H1 (cell line): Measurements from ENCODE around the gene DYSF. TPM values are rescaled to one million over a fixed set of nuclear protein-coding genes. Genes with fewer than 3 reads are reported as not detected.

Experiments used
- CTCF ChIA-PET: fragments of 300-600 bp; sonication (Branson Sonifier 250); formaldehyde crosslinking; loops from one replicate; lab custom pipeline; 2021; ENCODE audit not compliant: partially characterized antibody; lab: Charles Lee
- POLR2A ChIA-PET: fragments of 300-600 bp; sonication (Branson Sonifier 250); formaldehyde crosslinking; loops from one replicate; lab custom pipeline; 2021; ENCODE audit warnings: inconsistent platforms; ENCODE audit not compliant: partially characterized antibody; lab: Charles Lee
- DNase-seq, 2 experiments: peaks; one replicate each; pipeline versions ENCODE4 v3.0.0 to v3.0.0-alpha.2; 2010 to 2022; ENCODE audit warnings: low spot score in 2 of 2, low read depth in 1 of 2, mixed read lengths in 1 of 2
- FAIRE-seq: peaks from 2 replicates; lab custom pipeline; 2011; peaks lifted over from hg19 to GRCh38; lab: Jason Lieb, UNC
- H2AFZ ChIP-seq: 2 replicates; pipeline ENCODE4 v1.8.1; 2012; ENCODE audit warnings: low read length, inconsistent platforms
- H2AK5ac ChIP-seq: 2 replicates; pipeline ENCODE4 v1.6.1; 2013; ENCODE audit warnings: low read depth, low read length
- H2BK120ac ChIP-seq: replicated peaks from 2 replicates; pipeline ENCODE3; 2013; ENCODE audit warnings: low read depth, low read length, inconsistent platforms
- H2BK12ac ChIP-seq: 2 replicates; pipeline ENCODE4 v1.6.1; 2013; ENCODE audit warnings: low read depth, low read length
- H2BK15ac ChIP-seq: 2 replicates; pipeline ENCODE4 v1.6.1; 2013; ENCODE audit warnings: low read length
- H2BK20ac ChIP-seq: 2 replicates; pipeline ENCODE4 v1.6.1; 2013; ENCODE audit warnings: low read length
- H2BK5ac ChIP-seq: 2 replicates; pipeline ENCODE4 v1.6.1; 2013; ENCODE audit warnings: low read depth, low read length
- H3K14ac ChIP-seq: 2 replicates; pipeline ENCODE4 v1.6.1; 2013; ENCODE audit warnings: inconsistent platforms; ENCODE audit not compliant: insufficient read length
- H3K18ac ChIP-seq: 2 replicates; pipeline ENCODE4 v1.6.1; 2013; ENCODE audit warnings: low read length; ENCODE audit errors: extremely low read depth
- H3K23ac ChIP-seq: 2 replicates; pipeline ENCODE4 v1.6.1; 2013; ENCODE audit warnings: inconsistent platforms; ENCODE audit not compliant: insufficient read length
- H3K23me2 ChIP-seq: 2 replicates; pipeline ENCODE4 v1.6.1; 2013; ENCODE audit warnings: low read depth, low read length
- H3K27ac ChIP-seq: 2 replicates; pipeline ENCODE4 v1.6.1; 2011; ENCODE audit warnings: low read depth, low read length, inconsistent platforms
- H3K27me3 ChIP-seq, 4 experiments: replicated peaks in 1 of 4; 1 replicate in 1 of 4; 2 replicates in 3 of 4; pipeline versions ENCODE4 v1.6.1 to v1.8.1; 2011 to 2013; ENCODE audit warnings: low read length in 3 of 4, mild to moderate bottlenecking in 3 of 4, inconsistent platforms in 2 of 4, mixed read lengths in 2 of 4, moderate library complexity in 1 of 4; ENCODE audit not compliant: control insufficient read depth in 3 of 4, insufficient read depth in 3 of 4; ENCODE audit errors: extremely low read depth in 1 of 4
- H3K36me3 ChIP-seq, 4 experiments: 2 replicates each; pipeline versions ENCODE4 v1.6.1 to v1.8.1; 2011 to 2013; ENCODE audit warnings: mild to moderate bottlenecking in 4 of 4, low read length in 3 of 4, moderate library complexity in 2 of 4, control low read depth in 1 of 4, inconsistent platforms in 1 of 4; ENCODE audit not compliant: insufficient read depth in 4 of 4, control insufficient read depth in 2 of 4
- H3K4ac ChIP-seq: replicated peaks from 2 replicates; pipeline ENCODE3; 2013; ENCODE audit warnings: low read length, low read depth, mixed read lengths, inconsistent platforms; ENCODE audit not compliant: insufficient read length
- H3K4me1 ChIP-seq, 4 experiments: replicated peaks in 1 of 4; 1 replicate in 1 of 4; 2 replicates in 3 of 4; pipeline versions ENCODE4 v1.6.1 to v1.8.1; 2011 to 2013; ENCODE audit warnings: low read length in 3 of 4, inconsistent platforms in 2 of 4, mixed read lengths in 1 of 4; ENCODE audit not compliant: insufficient read depth in 4 of 4, control insufficient read depth in 3 of 4
- H3K4me2 ChIP-seq, 2 experiments: 2 replicates each; pipeline versions ENCODE4 v1.6.1 to v1.8.1; 2011 to 2013; ENCODE audit warnings: low read depth in 2 of 2, low read length in 2 of 2, control low read depth in 1 of 2, inconsistent platforms in 1 of 2, mild to moderate bottlenecking in 1 of 2; ENCODE audit not compliant: insufficient read depth in 1 of 2
- H3K4me3 ChIP-seq, 4 experiments: fragments of 200-600, 300-600 bp in 1 of 4; sonication (generic), shearing (Covaris generic), sonication (Bioruptor Twin) in 1 of 4; 2 replicates each; pipeline versions ENCODE4 v1.5.1 to v1.8.1; 2011 to 2016; ENCODE audit warnings: low read length in 4 of 4, low read depth in 3 of 4, control low read depth in 2 of 4, inconsistent platforms in 2 of 4, mild to moderate bottlenecking in 2 of 4, mixed read lengths in 1 of 4, moderate library complexity in 1 of 4; ENCODE audit not compliant: insufficient read depth in 2 of 4; ENCODE audit errors: extremely low read depth in 1 of 4
- H3K56ac ChIP-seq: replicated peaks from 2 replicates; pipeline ENCODE3; 2013; ENCODE audit warnings: low read depth, mild to moderate bottlenecking, mixed read lengths, low read length, inconsistent platforms; ENCODE audit not compliant: insufficient read length
- H3K79me1 ChIP-seq: 2 replicates; pipeline ENCODE4 v1.6.1; 2013; ENCODE audit warnings: low read depth, low read length, control low read depth
- H3K79me2 ChIP-seq, 2 experiments: 2 replicates each; pipeline versions ENCODE4 v1.6.1 to v1.8.1; 2012 to 2013; ENCODE audit warnings: low read length in 2 of 2, mild to moderate bottlenecking in 2 of 2, inconsistent platforms in 1 of 2; ENCODE audit not compliant: insufficient read depth in 2 of 2, control insufficient read depth in 1 of 2
- H3K9ac ChIP-seq, 4 experiments: replicated peaks in 1 of 4; 1 replicate in 1 of 4; 2 replicates in 3 of 4; pipeline versions ENCODE4 v1.6.1 to v1.8.1; 2011 to 2013; ENCODE audit warnings: low read depth in 3 of 4, low read length in 3 of 4, control low read depth in 2 of 4, mild to moderate bottlenecking in 2 of 4, moderate library complexity in 2 of 4, inconsistent platforms in 1 of 4; ENCODE audit errors: extremely low read depth in 1 of 4
- H3K9me3 ChIP-seq, 2 experiments: 2 replicates each; pipeline versions ENCODE4 v1.6.1 to v1.8.1; 2012 to 2013; ENCODE audit warnings: mild to moderate bottlenecking in 2 of 2, moderate library complexity in 2 of 2, control low read depth in 1 of 2, inconsistent platforms in 1 of 2, low read depth in 1 of 2, low read length in 1 of 2, mixed read lengths in 1 of 2; ENCODE audit not compliant: insufficient read depth in 2 of 2
- H4K20me1 ChIP-seq, 2 experiments: replicated peaks in 1 of 2; 2 replicates each; pipeline versions ENCODE3 to v1.8.1; 2011 to 2013; ENCODE audit warnings: inconsistent platforms in 2 of 2, low read length in 2 of 2, mild to moderate bottlenecking in 1 of 2; ENCODE audit not compliant: insufficient read depth in 2 of 2, control insufficient read depth in 1 of 2
- H4K5ac ChIP-seq: 2 replicates; pipeline ENCODE4 v1.6.1; 2013; ENCODE audit warnings: low read length, low read depth, mixed read lengths, inconsistent platforms; ENCODE audit not compliant: insufficient read length
- H4K8ac ChIP-seq: 2 replicates; pipeline ENCODE4 v1.8.0; 2013; ENCODE audit warnings: mild to moderate bottlenecking, moderate library complexity, low read length, inconsistent platforms; ENCODE audit not compliant: insufficient read depth; ENCODE audit errors: extremely low read depth
- H4K91ac ChIP-seq: replicated peaks from 2 replicates; pipeline ENCODE3; 2013; ENCODE audit warnings: low read length, mixed read lengths, inconsistent platforms; ENCODE audit not compliant: insufficient read length
- EGR1 ChIP-seq: IDR thresholded peaks from 2 replicates; pipeline ENCODE4 v1.6.1; 2011; ENCODE audit warnings: low read depth, low read length, borderline replicate concordance
- POLR2AphosphoS5 ChIP-seq: IDR thresholded peaks from 2 replicates; pipeline ENCODE4 v1.6.1; 2011; ENCODE audit warnings: low read depth, low read length
- SP2 ChIP-seq: IDR thresholded peaks from 2 replicates; pipeline ENCODE4 v1.6.1; 2012; ENCODE audit warnings: mild to moderate bottlenecking, low read length, inconsistent platforms
- SRF ChIP-seq: IDR thresholded peaks from 2 replicates; pipeline ENCODE4 v1.6.1; 2011; ENCODE audit warnings: mild to moderate bottlenecking, low read depth, low read length, moderate library complexity
- TCF12 ChIP-seq: IDR thresholded peaks from 2 replicates; pipeline ENCODE4 v1.6.1; 2011; ENCODE audit warnings: low read depth, mild to moderate bottlenecking, low read length
- TEAD4 ChIP-seq: IDR thresholded peaks from 2 replicates; pipeline ENCODE4 v1.6.1; 2012; ENCODE audit warnings: low read depth, low read length, inconsistent platforms, mixed read lengths
- WGBS, 2 experiments: shearing (Covaris generic) in 1 of 2; methylation state at CpG; one replicate each; pipeline versions ENCODE4 v1.1.6 to v1.1.7; 2013 to 2015; ENCODE audit warnings: low lambda C conversion rate in 2 of 2, mixed read lengths in 2 of 2, inconsistent platforms in 1 of 2, low coverage in 1 of 2, missing lambda C conversion rate in 1 of 2; ENCODE audit not compliant: insufficient replicate concordance in 2 of 2, insufficient coverage in 1 of 2, insufficient read length in 1 of 2; ENCODE audit errors: extremely low coverage in 1 of 2, missing lambda C conversion rate in 1 of 2; 5-methylcytosine and 5-hydroxymethylcytosine counted together
- polyA plus RNA-seq, 7 experiments: library from polyadenylated mRNA; depleted of rRNA in 3 of 7; stranded (reverse) in 5 of 7; unstranded in 2 of 7; fragments of >200 nt in 5 of 7; fragments of 200-250 nt in 2 of 7; gene quantifications; 1 replicate in 5 of 7; 2 replicates in 1 of 7; 4 replicates in 1 of 7; pipeline versions ENCODE4 v1.2.1 to v1.2.3, GENCODE V29; 2011 to 2013; ENCODE audit warnings: missing spikeins in 2 of 7, mixed read lengths in 2 of 7
- total RNA-seq: library from RNA; stranded (reverse); fragmentation: NEBNext Ultra II Directional; extraction: Animal tissue kit (Norgen Biotek cat#: 25700); gene quantifications from 2 replicates; pipeline ENCODE4 v1.2.1, GENCODE V29; 2021

DYSF gene
- total and polyA plus RNA-seq, 2 of the 8 experiments (the other 6 are each of a cell fraction or from before 2014, with no cell fraction given) = 5.8 to 7.1 TPM

GRCh38 chr2:71496156-71496770 is 42.9 kb downstream of the DYSF start:
- no peak overlapping the region for H4K91ac ChIP-seq
- H3K14ac ChIP-seq = no peak overlapping the region
- no peak overlapping the region for H2BK5ac ChIP-seq
- H2BK12ac ChIP-seq = no peak overlapping the region; the same call in 1 of the 2 replicates
- H2BK20ac ChIP-seq = no peak overlapping the region
- ChIA-PET POLR2A (no interaction called here), CTCF (interaction anchor here (1.0 to 2.2 kb wide), 9 partner anchors 9 to 58 kb away, joined by 3 to 15 read pairs (median 4); no protein-coding TSS in a partner anchor)
- no peak overlapping the region for H4K8ac ChIP-seq
- H4K5ac ChIP-seq = no peak overlapping the region
- H3K4ac ChIP-seq = no peak overlapping the region
- H3K4me1 ChIP-seq = peaks cover 4 to 9% (median 6%) of the 10 kb centered on the region in 4 experiments; a peak in 6 of 7 replicates
- no peak overlapping the region for H3K27ac ChIP-seq
- no peak overlapping the region for H2BK120ac ChIP-seq
- H3K79me1 ChIP-seq = no peaks in the 10 kb centered on the region
- H3K9ac ChIP-seq = no peak overlapping the region
- no peaks in the 10 kb centered on the region for H3K36me3 ChIP-seq
- H2BK15ac ChIP-seq = no peak overlapping the region
- no peak overlapping the region for H3K4me3 ChIP-seq
- no peak overlapping the region for H3K56ac ChIP-seq
- no peak overlapping the region for H3K18ac ChIP-seq
- no peaks in the 10 kb centered on the region for H3K79me2 ChIP-seq
- no peaks in the 10 kb centered on the region for H3K27me3 ChIP-seq
- H2AK5ac ChIP-seq = no peak overlapping the region
- 76% methylated on average over 9 of the region's 9 CpGs; no CpG with 5 or more reads in 1 of the 2 experiments for WGBS, 2 experiments
- H3K4me2 ChIP-seq = peak overlapping the region in 1 of 2 experiments; percentile 16; a peak in 1 of 4 replicates
- no peak overlapping the region for H2AFZ ChIP-seq
- H3K23ac ChIP-seq = no peak overlapping the region
- FAIRE-seq (no peak), DNase-seq (no peak)
- H4K20me1 ChIP-seq = no peaks in the 10 kb centered on the region
- TF ChIP-seq SRF = no peak
- no peak for TF ChIP-seq EGR1
- TF ChIP-seq TEAD4 = 0 out of 2 replicates have a peak, but pooled peaks have one; percentile 44
- TF ChIP-seq SP2 = no peak
- no peak for TF ChIP-seq POLR2AphosphoS5
- TF ChIP-seq TCF12 = no peak
- TF ChIP-seq, all 59 proteins: peak for 1
- Histone ChIP-seq H3K23me2 (no peaks in the 10 kb centered on the region), H3K9me3 (no peaks in the 10 kb centered on the region)
